Medulla oblongata (tissue), 1 donor: ENCODE data around the gene FAM3B.

Experiments
- DNase-seq: peaks from one replicate; pipeline ENCODE4 v3.0.0-alpha.2; 2015; ENCODE audit errors: extremely low spot score

Gene FAM3B

DNA sequence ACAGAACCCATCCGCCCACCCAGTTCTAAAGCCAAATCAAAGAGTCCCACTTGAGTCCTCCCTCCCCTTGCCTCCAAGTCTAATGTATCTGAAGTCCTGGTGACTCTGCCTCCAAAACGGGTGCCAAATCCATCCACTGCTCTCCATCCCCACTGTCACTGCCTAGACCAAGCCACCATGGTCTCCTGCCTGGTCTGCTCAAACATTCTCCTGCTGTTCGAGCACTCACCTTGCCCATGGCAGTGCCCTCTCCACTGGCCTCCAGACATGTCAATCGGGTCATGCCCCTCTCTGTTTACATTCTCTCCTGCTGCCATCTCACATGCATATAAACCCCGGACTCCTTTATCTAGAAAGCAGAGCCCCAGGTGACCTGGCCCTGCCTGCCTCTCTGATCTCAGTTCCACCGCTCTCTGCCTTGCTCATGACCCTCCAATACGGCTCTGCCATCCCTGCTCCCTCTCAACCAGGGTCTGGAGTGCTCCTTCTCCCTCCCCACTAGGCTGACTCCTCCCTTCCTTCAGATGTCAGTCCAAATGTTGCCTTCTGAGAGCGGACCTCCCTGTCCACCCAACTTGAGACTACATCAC lies 77.4 kb downstream of the FAM3B start:
- no peak for DNase-seq

DNA sequence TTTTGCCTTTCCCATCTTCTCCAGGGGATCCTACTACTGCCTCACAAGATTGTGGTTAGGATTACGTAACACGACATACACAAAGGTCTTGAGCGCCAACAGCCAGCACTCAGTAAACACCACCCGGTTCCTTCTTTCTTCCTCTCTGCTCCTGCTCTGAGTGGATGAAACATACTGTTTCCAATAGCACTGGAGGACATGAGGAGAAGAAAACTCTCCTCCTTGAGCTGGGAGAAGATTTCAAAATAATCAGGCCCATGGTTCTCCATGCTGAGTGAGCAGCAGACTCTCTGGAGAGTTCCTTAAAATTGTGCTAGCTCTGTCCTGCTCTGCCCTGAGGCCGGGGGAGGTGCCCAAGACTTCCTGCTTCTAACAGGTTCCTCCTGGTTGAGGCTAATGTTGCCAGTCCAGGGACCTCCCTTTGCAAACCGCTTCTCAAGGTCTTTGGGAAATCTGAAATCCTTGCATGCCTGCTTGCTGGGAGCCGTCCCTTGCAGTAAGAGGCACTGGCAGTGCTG lies 80.0 kb downstream of the FAM3B start:
- peak; percentile 44 for DNase-seq

DNA sequence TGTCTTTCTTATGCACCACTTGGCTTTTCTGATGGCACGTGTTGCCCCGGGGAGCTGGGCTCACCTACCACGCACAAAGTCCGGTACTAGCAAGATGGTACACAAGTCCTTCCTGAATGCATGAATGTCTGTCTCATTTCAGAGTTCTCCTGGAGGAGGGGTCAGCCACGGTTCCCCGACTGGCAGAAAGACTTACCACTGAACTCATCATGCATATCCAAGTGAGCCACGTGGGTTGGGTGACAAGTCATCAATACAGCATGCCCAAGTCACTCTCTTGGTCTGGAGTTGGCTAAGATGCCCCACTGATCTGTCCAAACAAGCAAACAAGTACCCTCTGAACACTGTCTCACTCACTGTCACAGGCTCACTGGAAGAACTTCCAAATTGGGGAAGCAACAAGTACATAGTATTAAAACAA lies 80.9 kb downstream of the FAM3B start:
- DNase-seq = no peak

DNA sequence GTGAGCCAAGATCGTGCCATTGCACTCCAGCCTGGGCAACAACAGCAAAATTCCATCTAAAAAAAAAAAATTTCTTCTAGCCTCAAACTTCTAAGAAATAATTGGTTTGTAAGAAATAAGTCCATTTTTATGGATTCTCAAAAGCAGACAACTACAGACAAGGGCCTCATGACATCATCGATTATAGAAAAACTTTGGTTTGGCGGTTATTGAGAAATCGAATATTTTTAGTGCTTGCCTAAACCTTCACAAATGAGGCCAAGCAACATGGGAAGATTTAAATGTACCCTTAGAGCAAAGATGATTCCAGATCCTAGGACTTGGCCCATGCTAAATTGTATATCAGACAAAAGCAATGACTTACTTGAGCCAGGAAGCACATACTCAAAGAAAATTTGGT lies 81.7 kb downstream of the FAM3B start:
- no peak for DNase-seq

DNA sequence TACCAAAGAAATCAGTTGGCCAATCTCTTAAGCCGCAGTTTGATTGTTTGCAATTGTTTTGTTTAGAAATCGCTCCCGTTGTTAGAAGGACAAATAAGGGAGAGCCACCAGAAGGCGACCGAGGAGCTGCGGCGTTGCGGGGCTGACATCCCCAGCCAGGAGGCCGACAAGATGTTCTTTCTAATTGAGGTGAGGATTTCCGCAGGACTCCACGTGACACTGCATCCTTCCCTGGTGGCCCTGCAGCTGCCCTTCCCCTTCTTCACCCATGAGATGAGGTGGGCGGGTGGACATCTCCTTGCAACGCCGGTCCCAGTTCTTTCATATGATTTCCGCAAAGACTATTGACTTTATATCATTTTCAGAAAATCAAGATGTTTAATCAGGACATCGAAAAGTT lies 82.2 kb downstream of the FAM3B start:
- no peak for DNase-seq

DNA sequence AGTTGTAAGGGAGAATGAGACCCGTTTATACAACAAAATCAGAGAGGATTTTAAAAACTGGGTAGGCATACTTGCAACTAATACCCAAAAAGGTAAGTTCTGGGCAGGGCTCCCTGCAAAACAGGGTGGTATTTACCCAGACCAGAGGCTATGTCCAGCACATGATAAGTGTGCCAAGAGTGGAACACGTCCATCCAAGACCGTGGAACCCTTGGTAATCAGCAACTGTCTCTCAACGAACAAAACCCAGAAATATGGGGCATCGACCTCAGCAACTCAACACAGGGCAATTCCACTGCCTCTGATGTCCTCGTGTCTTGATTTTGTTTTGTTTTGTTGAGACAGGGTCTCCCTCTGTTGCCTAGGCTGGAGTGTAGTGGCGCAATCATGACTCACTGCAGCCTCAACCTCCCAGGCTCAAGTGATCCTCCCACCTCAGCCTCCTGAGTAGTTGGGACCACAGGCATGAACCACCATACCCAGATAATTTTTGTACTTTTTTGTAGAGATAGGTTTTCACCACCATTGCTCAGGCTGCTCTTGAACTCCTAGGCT lies 82.7 kb downstream of the FAM3B start:
- no peak for DNase-seq

DNA sequence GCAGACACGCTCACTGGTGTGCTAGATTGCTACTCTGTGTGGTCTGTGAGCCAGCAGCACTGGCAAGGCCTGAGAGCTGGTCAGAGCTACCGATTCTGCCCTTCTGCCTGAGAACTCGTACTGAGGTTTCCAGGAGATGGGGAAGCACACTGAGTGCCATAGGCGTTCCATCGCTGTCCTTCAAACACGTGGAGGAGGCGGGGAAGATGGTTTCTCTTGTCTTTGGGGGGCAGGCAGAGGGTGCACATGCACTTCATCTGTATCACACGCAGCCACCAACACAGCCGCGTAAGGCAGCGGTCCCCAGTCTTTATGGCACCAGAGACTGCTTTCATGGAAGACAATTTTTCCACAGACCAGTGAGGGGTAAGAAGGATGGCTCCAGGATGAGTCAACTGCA lies 85.6 kb downstream of the FAM3B start:
- no peak for DNase-seq

DNA sequence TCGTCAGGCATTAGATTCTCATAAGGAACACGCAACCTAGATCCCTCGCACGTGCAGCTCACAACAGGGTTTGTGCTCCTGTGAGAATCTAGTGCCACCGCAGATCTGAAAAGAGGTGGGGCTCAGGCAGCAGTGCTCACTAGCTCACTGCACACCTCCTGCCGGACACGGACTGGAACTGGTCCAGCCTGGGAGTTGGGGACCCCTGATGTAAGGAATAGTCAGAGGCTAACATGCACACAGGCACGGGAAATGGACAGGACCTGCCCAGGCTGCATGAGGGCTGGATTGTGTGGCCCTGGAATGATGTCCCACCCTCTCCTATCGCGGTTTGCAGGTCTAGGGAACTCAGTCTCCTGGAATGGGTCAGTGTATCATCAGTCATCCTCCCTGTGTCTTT lies 86.2 kb downstream of the FAM3B start:
- no peak for DNase-seq

DNA sequence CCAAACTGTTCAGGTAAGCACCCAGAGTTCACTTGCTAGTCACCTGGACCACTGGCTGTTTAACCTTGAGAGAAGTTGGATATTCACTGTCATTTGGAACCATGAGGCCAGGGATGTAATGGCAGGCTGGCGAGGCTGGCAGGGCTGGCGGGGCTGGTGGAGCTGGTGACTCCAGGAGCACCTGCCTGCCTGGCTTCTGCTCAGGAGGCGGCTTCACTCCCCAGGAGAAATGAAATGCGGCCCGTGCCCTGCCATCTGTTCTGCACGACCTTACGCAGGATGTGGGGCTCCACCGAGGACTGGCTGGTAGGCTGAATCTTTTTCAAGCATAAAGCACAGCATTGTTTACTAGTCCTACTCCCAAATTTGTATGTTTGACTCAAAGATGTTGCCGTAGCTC lies 86.7 kb downstream of the FAM3B start:
- no peak for DNase-seq

DNA sequence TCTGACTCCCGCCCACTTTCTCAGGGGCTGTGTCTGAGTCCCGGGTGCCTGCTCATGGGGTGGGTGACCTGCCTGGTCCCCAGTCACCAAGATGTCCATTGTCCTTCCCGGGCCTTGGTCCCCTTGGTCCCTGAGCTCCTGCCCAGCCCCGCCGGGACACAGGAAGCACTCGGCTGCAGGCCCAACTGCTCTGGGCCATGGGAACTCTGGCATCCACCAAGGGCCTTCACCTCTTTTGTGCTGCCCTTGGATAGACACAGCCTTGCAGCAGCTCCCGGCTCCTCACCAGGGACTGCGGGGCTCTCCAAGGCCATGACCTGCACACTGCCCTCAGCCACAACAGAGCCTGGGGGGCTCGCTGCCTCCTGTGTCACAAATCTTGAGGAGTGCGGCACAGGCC lies 87.4 kb downstream of the FAM3B start:
- no peak for DNase-seq

DNA sequence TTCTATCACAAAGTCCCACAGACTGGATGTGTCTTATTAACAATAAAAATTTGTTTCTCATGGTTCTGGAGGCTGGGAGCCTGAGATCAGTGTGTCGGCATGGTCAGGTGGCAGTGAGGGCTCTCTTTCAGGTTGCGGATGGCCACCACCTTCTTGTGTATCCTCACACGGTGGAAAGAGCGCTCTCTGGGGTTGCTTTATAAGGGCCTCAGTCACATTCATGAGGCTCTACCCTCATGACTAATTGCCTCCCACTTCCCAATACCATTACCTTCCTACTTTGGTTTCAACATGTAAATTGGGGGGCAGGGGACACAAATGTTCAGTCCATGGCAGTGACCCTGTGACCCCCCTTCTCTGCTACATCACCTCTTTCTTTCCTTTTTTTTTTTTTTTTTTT lies 88.7 kb downstream of the FAM3B start:
- no peak for DNase-seq

DNA sequence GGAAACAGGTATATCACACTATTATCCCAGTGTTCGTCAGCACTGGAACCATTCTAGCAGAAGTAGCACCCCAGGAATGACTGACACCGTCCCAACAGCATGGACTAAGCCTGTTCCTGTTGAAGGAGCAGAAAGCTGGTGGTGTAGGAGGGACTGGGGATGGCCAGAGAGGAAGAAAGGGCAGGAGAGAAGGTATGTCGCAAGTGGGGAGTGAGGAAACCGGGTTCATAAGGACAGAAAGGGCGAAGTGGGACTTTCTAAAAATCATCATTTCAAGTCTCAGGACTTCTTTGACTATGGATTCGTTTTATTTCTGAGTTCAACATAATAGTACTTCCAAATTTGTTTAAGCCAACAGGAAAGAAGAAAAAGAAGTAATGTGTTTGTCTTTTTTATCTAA lies 89.7 kb downstream of the FAM3B start:
- no peak for DNase-seq
